GM23338 (cell line): ENCODE data around the gene MR1. TPM values are rescaled to one million over a fixed set of nuclear protein-coding genes. Genes with fewer than 3 reads are reported as not detected.

Source experiments
- ATAC-seq: fragments of 200-7000 bp; cut with Tn5 transposase; 3 replicates; pipeline ENCODE4 v1.9.1; 2020
- DNase-seq: peaks from one replicate; pipeline ENCODE4 v3.0.0-alpha.2; 2015; ENCODE audit warnings: low spot score
- H2AFZ ChIP-seq: fragments of 200-600 bp; sonication (generic); 2 replicates; pipeline ENCODE4 v1.8.0; 2016; ENCODE audit warnings: antibody characterized with exemption, mild to moderate bottlenecking, moderate library complexity
- H3F3A ChIP-seq: fragments of 200-600 bp; sonication (generic); replicated peaks from 2 replicates; pipeline ENCODE4 v1.8.0; 2017; ENCODE audit warnings: antibody characterized with exemption, mixed run types, low read depth
- H3K27ac ChIP-seq: fragments of 200-600 bp; sonication (generic); 2 replicates; pipeline ENCODE4 v1.6.1; 2016; ENCODE audit warnings: low read depth
- H3K27me3 ChIP-seq: fragments of 200-600 bp; sonication (generic); 2 replicates; pipeline ENCODE4 v1.8.0; 2016; ENCODE audit warnings: mild to moderate bottlenecking, mixed run types, moderate library complexity; ENCODE audit not compliant: insufficient read depth
- H3K36me3 ChIP-seq: fragments of 200-600 bp; sonication (generic); 2 replicates; pipeline ENCODE4 v1.8.0; 2016; ENCODE audit warnings: mild to moderate bottlenecking; ENCODE audit not compliant: insufficient read depth
- H3K4me1 ChIP-seq: fragments of 200-600 bp; sonication (generic); 2 replicates; pipeline ENCODE4 v1.8.0; 2016; ENCODE audit warnings: mild to moderate bottlenecking, moderate library complexity; ENCODE audit not compliant: insufficient read depth
- H3K4me2 ChIP-seq: fragments of 200-600 bp; sonication (generic); 2 replicates; pipeline ENCODE4 v1.7.1; 2017; ENCODE audit warnings: mixed run types
- H3K4me3 ChIP-seq: fragments of 200-600 bp; sonication (generic); 2 replicates; pipeline ENCODE4 v1.6.1; 2016; ENCODE audit warnings: mixed run types
- H3K79me2 ChIP-seq: fragments of 200-600 bp; sonication (generic); replicated peaks from 2 replicates; pipeline ENCODE4 v1.8.0; 2017; ENCODE audit warnings: mild to moderate bottlenecking; ENCODE audit not compliant: insufficient read depth
- H3K9me2 ChIP-seq: fragments of 200-600 bp; sonication (generic); 2 replicates; pipeline ENCODE4 v1.8.0; 2017; ENCODE audit not compliant: insufficient read depth
- H4K20me1 ChIP-seq: fragments of 200-600 bp; sonication (generic); replicated peaks from 2 replicates; pipeline ENCODE4 v1.8.0; 2017; ENCODE audit warnings: mild to moderate bottlenecking; ENCODE audit not compliant: insufficient read depth
- H3K27ac Mint-ChIP-seq: 2 replicates; pipeline ENCODE4 v1.8.0; 2020; ENCODE audit warnings: inconsistent platforms, mild to moderate bottlenecking, moderate library complexity, mixed read lengths
- H3K27me3 Mint-ChIP-seq: 3 replicates; pipeline ENCODE4 v1.8.0; 2022; ENCODE audit warnings: low read depth, mild to moderate bottlenecking, moderate library complexity, mixed read lengths, inconsistent platforms; ENCODE audit not compliant: insufficient read depth, poor library complexity
- H3K36me3 Mint-ChIP-seq: 3 replicates; pipeline ENCODE4 v1.8.0; 2021; ENCODE audit warnings: low read depth, mild to moderate bottlenecking, inconsistent platforms, moderate library complexity, mixed read lengths
- H3K4me1 Mint-ChIP-seq: 3 replicates; pipeline ENCODE4 v1.8.0; 2020; ENCODE audit warnings: mild to moderate bottlenecking, inconsistent platforms, mixed read lengths
- H3K4me3 Mint-ChIP-seq: 3 replicates; pipeline ENCODE4 v1.8.0; 2021; ENCODE audit warnings: moderate library complexity, mild to moderate bottlenecking, inconsistent platforms, mixed read lengths
- H3K9me3 Mint-ChIP-seq: 3 replicates; pipeline ENCODE4 v1.8.0; 2020; ENCODE audit warnings: moderate library complexity, mild to moderate bottlenecking, inconsistent platforms, mixed read lengths
- CREB1 ChIP-seq: fragments of 250-450 bp; sonication (Bioruptor Pico); IDR thresholded peaks from 2 replicates; pipeline ENCODE4 v1.5.0; 2020; ENCODE audit warnings: low read depth, mild to moderate bottlenecking, moderate library complexity
- EZH2 ChIP-seq: fragments of 200-600 bp; sonication (generic); IDR thresholded peaks from one replicate; pipeline ENCODE4 v1.8.0; 2017; ENCODE audit warnings: antibody characterized with exemption, mild to moderate bottlenecking, low read depth; ENCODE audit not compliant: unreplicated experiment
- EZH2phosphoT487 ChIP-seq: fragments of 200-600 bp; sonication (generic); IDR thresholded peaks from one replicate; pipeline ENCODE4 v1.8.1; 2018; ENCODE audit warnings: antibody characterized with exemption; ENCODE audit not compliant: unreplicated experiment
- JUNB ChIP-seq: IDR thresholded peaks from one replicate; pipeline ENCODE4 v1.6.1; 2016; ENCODE audit warnings: antibody characterized with exemption; ENCODE audit not compliant: unreplicated experiment
- NANOG ChIP-seq: IDR thresholded peaks from 2 replicates; pipeline ENCODE4 v1.6.1; 2016; ENCODE audit warnings: antibody characterized with exemption, borderline replicate concordance
- POLR2AphosphoS5 ChIP-seq: IDR thresholded peaks from 2 replicates; pipeline ENCODE4 v1.6.1; 2016; ENCODE audit warnings: antibody characterized with exemption, low read depth
- STAT1 ChIP-seq: IDR thresholded peaks from one replicate; pipeline ENCODE4 v1.6.1; 2016; ENCODE audit warnings: antibody characterized with exemption; ENCODE audit not compliant: unreplicated experiment
- ZNF114 ChIP-seq: fragments of 250-450 bp; sonication (Bioruptor Pico); IDR thresholded peaks from 2 replicates; pipeline ENCODE4 v1.5.0; 2020; ENCODE audit warnings: mild to moderate bottlenecking, moderate library complexity
- ZNF331 ChIP-seq: fragments of 250-450 bp; sonication (Bioruptor Pico); IDR thresholded peaks from 2 replicates; pipeline ENCODE4 v1.5.0; 2020; ENCODE audit warnings: low read depth, mild to moderate bottlenecking, moderate library complexity
- polyA plus RNA-seq: library from polyadenylated mRNA; unstranded; fragments of >200 nt; fragmentation: Nextera tagmentation; extraction: Ambion mirVana; gene quantifications from 2 replicates; pipeline ENCODE4 v1.2.1, GENCODE V29; 2016
- total RNA-seq: library from RNA; depleted of rRNA; stranded (reverse); fragments of >200 nt; shearing (Covaris generic); gene quantifications from 2 replicates; pipeline ENCODE4 v1.2.3, GENCODE V29; 2014
- TF ChIP-seq, protein P1 (sequence below): IDR thresholded peaks from 2 replicates; pipeline ENCODE4 v1.6.1; 2016; ENCODE audit warnings: antibody characterized with exemption
- TF ChIP-seq, protein P2 (sequence below): IDR thresholded peaks from one replicate; pipeline ENCODE4 v1.6.1; 2018; ENCODE audit warnings: antibody characterized with exemption; ENCODE audit not compliant: unreplicated experiment
- TF ChIP-seq, protein P3 (sequence below): fragments of 250-450 bp; sonication (Bioruptor Pico); IDR thresholded peaks from 2 replicates; pipeline ENCODE4 v1.5.0; 2020; ENCODE audit warnings: mild to moderate bottlenecking, moderate library complexity
- TF ChIP-seq, protein P4 (sequence below), 2 experiments: fragments of 200-600 bp in 1 of 2; sonication (generic) in 1 of 2; conservative IDR thresholded peaks; 2 replicates each; pipeline versions ENCODE4 v1.5.1 to v1.6.1; 2016 to 2017; ENCODE audit warnings: antibody characterized with exemption in 2 of 2, low read depth in 2 of 2, mild to moderate bottlenecking in 2 of 2, moderate library complexity in 1 of 2

The MR1 gene
- total and polyA plus RNA-seq, 2 experiments from 2014 or later = 0.18 TPM; not detected in 1

DNA sequence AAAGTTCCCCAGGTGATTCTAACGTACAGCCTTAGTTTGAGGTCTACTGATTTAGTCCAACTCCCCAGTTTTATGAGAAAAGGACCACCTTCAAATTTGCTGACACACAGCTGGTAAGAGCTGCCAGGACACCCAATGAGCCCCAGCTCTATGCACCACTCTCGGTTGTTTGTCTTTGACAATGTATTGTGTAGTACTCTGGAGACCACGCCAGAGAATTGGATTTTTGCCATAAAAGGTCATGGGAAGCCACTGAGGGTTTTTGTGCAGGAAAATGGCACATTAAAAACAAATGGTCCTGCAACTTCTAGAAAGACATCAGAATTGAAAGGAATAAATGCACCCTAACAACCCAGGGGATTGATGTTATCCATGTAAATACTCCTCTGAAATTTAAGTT, 47.6 kb downstream of the MR1 start:
- H3K4me3 Mint-ChIP-seq = no peak overlapping the region
- H3K9me3 Mint-ChIP-seq = no peaks in the 10 kb centered on the region
- Histone ChIP-seq H4K20me1 (no peaks in the 10 kb centered on the region), H3K27me3 (peaks cover 8% of the 10 kb centered on the region; the same call in 1 of the 2 replicates), H3K9me2 (peaks cover 7% of the 10 kb centered on the region; the same call in 1 of the 2 replicates), H3F3A (no peaks in the 10 kb centered on the region), H3K36me3 (no peaks in the 10 kb centered on the region), H3K79me2 (no peaks in the 10 kb centered on the region), H3K4me2 (no peak overlapping the region), H3K4me3 (no peak overlapping the region), H3K4me1 (peaks cover 9% of the 10 kb centered on the region), H3K27ac (no peak overlapping the region), H2AFZ (0 out of 2 replicates have a peak overlapping the region, but pooled peaks have one; percentile 13)
- DNase-seq = no peak
- ATAC-seq = no peak
- no peaks in the 10 kb centered on the region for H3K36me3 Mint-ChIP-seq
- TF ChIP-seq ZNF331 (CRISPR knock-in tag) (no peak), EZH2phosphoT487 (no peak), JUNB (no peak), STAT1 (no peak), EZH2 (no peak), POLR2AphosphoS5 (no peak), CREB1 (CRISPR knock-in tag) (no peak), NANOG (no peak), ZNF114 (CRISPR knock-in tag) (no peak)
- TF ChIP-seq, protein P1, sequence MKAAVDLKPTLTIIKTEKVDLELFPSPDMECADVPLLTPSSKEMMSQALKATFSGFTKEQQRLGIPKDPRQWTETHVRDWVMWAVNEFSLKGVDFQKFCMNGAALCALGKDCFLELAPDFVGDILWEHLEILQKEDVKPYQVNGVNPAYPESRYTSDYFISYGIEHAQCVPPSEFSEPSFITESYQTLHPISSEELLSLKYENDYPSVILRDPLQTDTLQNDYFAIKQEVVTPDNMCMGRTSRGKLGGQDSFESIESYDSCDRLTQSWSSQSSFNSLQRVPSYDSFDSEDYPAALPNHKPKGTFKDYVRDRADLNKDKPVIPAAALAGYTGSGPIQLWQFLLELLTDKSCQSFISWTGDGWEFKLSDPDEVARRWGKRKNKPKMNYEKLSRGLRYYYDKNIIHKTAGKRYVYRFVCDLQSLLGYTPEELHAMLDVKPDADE = no peak
- TF ChIP-seq, protein P2, sequence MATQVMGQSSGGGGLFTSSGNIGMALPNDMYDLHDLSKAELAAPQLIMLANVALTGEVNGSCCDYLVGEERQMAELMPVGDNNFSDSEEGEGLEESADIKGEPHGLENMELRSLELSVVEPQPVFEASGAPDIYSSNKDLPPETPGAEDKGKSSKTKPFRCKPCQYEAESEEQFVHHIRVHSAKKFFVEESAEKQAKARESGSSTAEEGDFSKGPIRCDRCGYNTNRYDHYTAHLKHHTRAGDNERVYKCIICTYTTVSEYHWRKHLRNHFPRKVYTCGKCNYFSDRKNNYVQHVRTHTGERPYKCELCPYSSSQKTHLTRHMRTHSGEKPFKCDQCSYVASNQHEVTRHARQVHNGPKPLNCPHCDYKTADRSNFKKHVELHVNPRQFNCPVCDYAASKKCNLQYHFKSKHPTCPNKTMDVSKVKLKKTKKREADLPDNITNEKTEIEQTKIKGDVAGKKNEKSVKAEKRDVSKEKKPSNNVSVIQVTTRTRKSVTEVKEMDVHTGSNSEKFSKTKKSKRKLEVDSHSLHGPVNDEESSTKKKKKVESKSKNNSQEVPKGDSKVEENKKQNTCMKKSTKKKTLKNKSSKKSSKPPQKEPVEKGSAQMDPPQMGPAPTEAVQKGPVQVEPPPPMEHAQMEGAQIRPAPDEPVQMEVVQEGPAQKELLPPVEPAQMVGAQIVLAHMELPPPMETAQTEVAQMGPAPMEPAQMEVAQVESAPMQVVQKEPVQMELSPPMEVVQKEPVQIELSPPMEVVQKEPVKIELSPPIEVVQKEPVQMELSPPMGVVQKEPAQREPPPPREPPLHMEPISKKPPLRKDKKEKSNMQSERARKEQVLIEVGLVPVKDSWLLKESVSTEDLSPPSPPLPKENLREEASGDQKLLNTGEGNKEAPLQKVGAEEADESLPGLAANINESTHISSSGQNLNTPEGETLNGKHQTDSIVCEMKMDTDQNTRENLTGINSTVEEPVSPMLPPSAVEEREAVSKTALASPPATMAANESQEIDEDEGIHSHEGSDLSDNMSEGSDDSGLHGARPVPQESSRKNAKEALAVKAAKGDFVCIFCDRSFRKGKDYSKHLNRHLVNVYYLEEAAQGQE = no peak
- TF ChIP-seq, protein P3, sequence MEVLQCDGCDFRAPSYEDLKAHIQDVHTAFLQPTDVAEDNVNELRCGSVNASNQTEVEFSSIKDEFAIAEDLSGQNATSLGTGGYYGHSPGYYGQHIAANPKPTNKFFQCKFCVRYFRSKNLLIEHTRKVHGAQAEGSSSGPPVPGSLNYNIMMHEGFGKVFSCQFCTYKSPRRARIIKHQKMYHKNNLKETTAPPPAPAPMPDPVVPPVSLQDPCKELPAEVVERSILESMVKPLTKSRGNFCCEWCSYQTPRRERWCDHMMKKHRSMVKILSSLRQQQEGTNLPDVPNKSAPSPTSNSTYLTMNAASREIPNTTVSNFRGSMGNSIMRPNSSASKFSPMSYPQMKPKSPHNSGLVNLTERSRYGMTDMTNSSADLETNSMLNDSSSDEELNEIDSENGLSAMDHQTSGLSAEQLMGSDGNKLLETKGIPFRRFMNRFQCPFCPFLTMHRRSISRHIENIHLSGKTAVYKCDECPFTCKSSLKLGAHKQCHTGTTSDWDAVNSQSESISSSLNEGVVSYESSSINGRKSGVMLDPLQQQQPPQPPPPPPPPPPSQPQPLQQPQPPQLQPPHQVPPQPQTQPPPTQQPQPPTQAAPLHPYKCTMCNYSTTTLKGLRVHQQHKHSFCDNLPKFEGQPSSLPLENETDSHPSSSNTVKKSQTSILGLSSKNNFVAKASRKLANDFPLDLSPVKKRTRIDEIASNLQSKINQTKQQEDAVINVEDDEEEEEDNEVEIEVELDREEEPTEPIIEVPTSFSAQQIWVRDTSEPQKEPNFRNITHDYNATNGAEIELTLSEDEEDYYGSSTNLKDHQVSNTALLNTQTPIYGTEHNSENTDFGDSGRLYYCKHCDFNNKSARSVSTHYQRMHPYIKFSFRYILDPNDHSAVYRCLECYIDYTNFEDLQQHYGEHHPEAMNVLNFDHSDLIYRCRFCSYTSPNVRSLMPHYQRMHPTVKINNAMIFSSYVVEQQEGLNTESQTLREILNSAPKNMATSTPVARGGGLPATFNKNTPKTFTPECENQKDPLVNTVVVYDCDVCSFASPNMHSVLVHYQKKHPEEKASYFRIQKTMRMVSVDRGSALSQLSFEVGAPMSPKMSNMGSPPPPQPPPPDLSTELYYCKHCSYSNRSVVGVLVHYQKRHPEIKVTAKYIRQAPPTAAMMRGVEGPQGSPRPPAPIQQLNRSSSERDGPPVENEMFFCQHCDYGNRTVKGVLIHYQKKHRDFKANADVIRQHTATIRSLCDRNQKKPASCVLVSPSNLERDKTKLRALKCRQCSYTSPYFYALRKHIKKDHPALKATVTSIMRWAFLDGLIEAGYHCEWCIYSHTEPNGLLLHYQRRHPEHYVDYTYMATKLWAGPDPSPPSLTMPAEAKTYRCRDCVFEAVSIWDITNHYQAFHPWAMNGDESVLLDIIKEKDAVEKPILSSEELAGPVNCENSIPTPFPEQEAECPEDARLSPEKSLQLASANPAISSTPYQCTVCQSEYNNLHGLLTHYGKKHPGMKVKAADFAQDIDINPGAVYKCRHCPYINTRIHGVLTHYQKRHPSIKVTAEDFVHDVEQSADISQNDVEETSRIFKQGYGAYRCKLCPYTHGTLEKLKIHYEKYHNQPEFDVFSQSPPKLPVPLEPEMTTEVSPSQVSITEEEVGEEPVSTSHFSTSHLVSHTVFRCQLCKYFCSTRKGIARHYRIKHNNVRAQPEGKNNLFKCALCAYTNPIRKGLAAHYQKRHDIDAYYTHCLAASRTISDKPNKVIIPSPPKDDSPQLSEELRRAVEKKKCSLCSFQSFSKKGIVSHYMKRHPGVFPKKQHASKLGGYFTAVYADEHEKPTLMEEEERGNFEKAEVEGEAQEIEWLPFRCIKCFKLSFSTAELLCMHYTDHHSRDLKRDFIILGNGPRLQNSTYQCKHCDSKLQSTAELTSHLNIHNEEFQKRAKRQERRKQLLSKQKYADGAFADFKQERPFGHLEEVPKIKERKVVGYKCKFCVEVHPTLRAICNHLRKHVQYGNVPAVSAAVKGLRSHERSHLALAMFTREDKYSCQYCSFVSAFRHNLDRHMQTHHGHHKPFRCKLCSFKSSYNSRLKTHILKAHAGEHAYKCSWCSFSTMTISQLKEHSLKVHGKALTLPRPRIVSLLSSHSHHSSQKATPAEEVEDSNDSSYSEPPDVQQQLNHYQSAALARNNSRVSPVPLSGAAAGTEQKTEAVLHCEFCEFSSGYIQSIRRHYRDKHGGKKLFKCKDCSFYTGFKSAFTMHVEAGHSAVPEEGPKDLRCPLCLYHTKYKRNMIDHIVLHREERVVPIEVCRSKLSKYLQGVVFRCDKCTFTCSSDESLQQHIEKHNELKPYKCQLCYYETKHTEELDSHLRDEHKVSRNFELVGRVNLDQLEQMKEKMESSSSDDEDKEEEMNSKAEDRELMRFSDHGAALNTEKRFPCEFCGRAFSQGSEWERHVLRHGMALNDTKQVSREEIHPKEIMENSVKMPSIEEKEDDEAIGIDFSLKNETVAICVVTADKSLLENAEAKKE (CRISPR knock-in tag) = no peak
- TF ChIP-seq, protein P4, sequence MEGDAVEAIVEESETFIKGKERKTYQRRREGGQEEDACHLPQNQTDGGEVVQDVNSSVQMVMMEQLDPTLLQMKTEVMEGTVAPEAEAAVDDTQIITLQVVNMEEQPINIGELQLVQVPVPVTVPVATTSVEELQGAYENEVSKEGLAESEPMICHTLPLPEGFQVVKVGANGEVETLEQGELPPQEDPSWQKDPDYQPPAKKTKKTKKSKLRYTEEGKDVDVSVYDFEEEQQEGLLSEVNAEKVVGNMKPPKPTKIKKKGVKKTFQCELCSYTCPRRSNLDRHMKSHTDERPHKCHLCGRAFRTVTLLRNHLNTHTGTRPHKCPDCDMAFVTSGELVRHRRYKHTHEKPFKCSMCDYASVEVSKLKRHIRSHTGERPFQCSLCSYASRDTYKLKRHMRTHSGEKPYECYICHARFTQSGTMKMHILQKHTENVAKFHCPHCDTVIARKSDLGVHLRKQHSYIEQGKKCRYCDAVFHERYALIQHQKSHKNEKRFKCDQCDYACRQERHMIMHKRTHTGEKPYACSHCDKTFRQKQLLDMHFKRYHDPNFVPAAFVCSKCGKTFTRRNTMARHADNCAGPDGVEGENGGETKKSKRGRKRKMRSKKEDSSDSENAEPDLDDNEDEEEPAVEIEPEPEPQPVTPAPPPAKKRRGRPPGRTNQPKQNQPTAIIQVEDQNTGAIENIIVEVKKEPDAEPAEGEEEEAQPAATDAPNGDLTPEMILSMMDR (conservative IDR thresholded peaks at IDR 0.05; ENCODE audit: low read depth in 2 of 2) = no peak
- H3K4me1 Mint-ChIP-seq = peaks cover 11% of the 10 kb centered on the region
- no peak overlapping the region for H3K27ac Mint-ChIP-seq
- no peaks in the 10 kb centered on the region for H3K27me3 Mint-ChIP-seq
